ENCODE measurements around the gene DDX39A. TPM values are rescaled to one million over a fixed set of nuclear protein-coding genes. Genes with fewer than 3 reads are reported as not detected.
"Not testable (repeated sequence)": the region's sequence is repeated elsewhere in the genome, so short reads cannot be mapped to it uniquely, and the experiment has no call there.

The DDX39A gene
- total and polyA plus RNA-seq, 5 donors = 20.7 to 34.7 (median 30.3) TPM

- peak overlapping the region; percentile 59 for H3K27ac ChIP-seq (ENCODE audit: low read length)
- peaks cover 2% of the 10 kb centered on the region for H3K4me1 ChIP-seq (ENCODE audit: control insufficient read depth, insufficient read depth, low read length)
- intact Hi-C loops (cut with DNase I) = no loop called here
- ATAC-seq = peak in 1 of 2 donors; percentile 45
- no peaks in the 10 kb centered on the region for H3K9me3 ChIP-seq (ENCODE audit: control insufficient read depth, low read length)
- WGBS = 61% methylated on average over 19 of the region's 19 CpGs
- H3K4me3 ChIP-seq (ENCODE audit: low read length) = no peak overlapping the region
- no peak for DNase-seq
- H3K27me3 ChIP-seq (ENCODE audit: control insufficient read depth, insufficient read depth) = no peaks in the 10 kb centered on the region
Measured at GRCh38 chr19:14370169-14370939, 48.8 kb downstream of the DDX39A start.

GRCh38 chr19:14369399-14370168, 49.6 kb downstream of the DDX39A start:
- no peaks in the 10 kb centered on the region for H3K27me3 ChIP-seq (ENCODE audit: control insufficient read depth, insufficient read depth)
- peak in 2 of 3 donors; percentile 62 to 64 for DNase-seq
- peaks cover 2% of the 10 kb centered on the region for H3K4me1 ChIP-seq (ENCODE audit: control insufficient read depth, insufficient read depth, low read length)
- peak; percentile 41 to 71 for ATAC-seq
- no peaks in the 10 kb centered on the region for H3K9me3 ChIP-seq (ENCODE audit: control insufficient read depth, low read length)
- H3K27ac ChIP-seq (ENCODE audit: low read length) = peak overlapping the region; percentile 79
- intact Hi-C loops (cut with DNase I) = loop anchor here in 1 of 4 donors (10.0 kb wide), 1 partner anchor 45 kb away; the partner anchor contains the start of gene DDX39A
- H3K4me3 ChIP-seq (ENCODE audit: low read length) = no peak overlapping the region
- WGBS = 25% methylated on average over 19 of the region's 19 CpGs

DNA sequence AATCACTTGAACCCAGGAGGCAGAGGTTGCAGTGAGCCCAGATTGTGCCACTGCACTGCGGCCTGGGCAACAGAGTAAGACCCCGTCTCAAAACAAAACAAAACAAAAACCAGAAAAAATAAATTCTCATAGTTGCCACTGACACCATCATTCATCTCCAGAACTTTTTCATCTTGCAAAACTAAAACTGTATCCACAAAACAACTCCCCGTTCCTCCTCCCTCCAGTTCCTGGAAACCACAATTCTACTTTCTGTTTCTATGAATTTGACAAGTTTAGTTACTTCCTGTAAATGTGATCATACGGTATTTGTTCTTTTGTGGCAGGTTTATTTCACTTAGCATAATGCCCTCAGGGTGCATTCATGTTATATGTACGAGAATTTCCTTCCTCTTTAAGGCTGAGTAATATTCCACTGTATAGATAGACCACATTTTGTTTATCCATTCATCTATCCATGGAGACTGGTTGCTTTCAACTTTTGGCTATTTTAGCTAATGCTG, 51.1 kb downstream of the DDX39A start:
- 72% methylated on average over 5 of the region's 5 CpGs for WGBS
- no peaks in the 10 kb centered on the region for H3K9me3 ChIP-seq (ENCODE audit: control insufficient read depth, low read length)
- no peak overlapping the region for H3K27ac ChIP-seq (ENCODE audit: low read length)
- H3K27me3 ChIP-seq (ENCODE audit: control insufficient read depth, insufficient read depth) = no peaks in the 10 kb centered on the region
- intact Hi-C loops (cut with DNase I) = loop anchor here in 1 of 4 donors (10.0 kb wide), 1 partner anchor 47 kb away; the partner anchor contains the start of gene DDX39A
- ATAC-seq = no peak
- peaks cover 2% of the 10 kb centered on the region for H3K4me1 ChIP-seq (ENCODE audit: control insufficient read depth, insufficient read depth, low read length)
- H3K4me3 ChIP-seq (ENCODE audit: low read length) = no peak overlapping the region
- no peak for DNase-seq

DNA sequence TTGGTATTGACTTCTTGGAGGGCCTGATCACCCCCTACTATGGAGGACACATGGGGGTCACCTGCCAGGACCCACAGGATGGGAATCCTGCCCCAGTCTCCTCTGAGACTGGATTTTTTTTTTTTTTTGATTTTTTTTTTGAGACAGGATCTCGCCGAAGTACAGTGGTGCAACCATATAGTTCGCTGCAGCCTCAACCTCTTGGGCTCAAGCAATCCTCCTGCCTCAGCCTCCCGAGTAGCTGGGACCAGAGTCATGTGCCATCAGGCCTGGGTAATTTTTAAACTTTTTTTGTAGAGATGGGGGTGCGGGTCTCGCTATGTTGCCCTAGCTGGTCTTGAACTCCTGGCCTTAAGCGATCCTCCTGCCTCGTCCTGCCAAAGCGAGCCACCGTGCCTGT, 52.1 kb downstream of the DDX39A start:
- no peak overlapping the region for H3K4me3 ChIP-seq (ENCODE audit: low read length)
- DNase-seq = no peak
- 96% methylated on average over 10 of the region's 10 CpGs for whole genome bisulfite sequencing
- peaks cover 2% of the 10 kb centered on the region for H3K4me1 ChIP-seq (ENCODE audit: control insufficient read depth, insufficient read depth, low read length)
- no peak overlapping the region for H3K27ac ChIP-seq (ENCODE audit: low read length)
- intact Hi-C loops (cut with DNase I) = loop anchor here in 1 of 4 donors (10.0 kb wide), 1 partner anchor 48 kb away; the partner anchor contains the start of gene DDX39A
- no peaks in the 10 kb centered on the region for H3K9me3 ChIP-seq (ENCODE audit: control insufficient read depth, low read length)
- ATAC-seq = no peak
- no peaks in the 10 kb centered on the region for H3K27me3 ChIP-seq (ENCODE audit: control insufficient read depth, insufficient read depth)

GRCh38 chr19:14366529-14366928, 52.6 kb downstream of the DDX39A start:
- DNase-seq (peak; percentile 50 to 86 (median 81)), ATAC-seq (peak in 1 of 2 donors; percentile 40)
- intact Hi-C loops (cut with DNase I) = loop anchor here in 1 of 4 donors (10.0 kb wide), 1 partner anchor 48 kb away; the partner anchor contains the start of gene DDX39A
- H3K27me3 ChIP-seq (ENCODE audit: control insufficient read depth, insufficient read depth) = no peaks in the 10 kb centered on the region
- H3K27ac ChIP-seq (ENCODE audit: low read length) = no peak overlapping the region
- H3K4me1 ChIP-seq (ENCODE audit: control insufficient read depth, insufficient read depth, low read length) = peaks cover 2% of the 10 kb centered on the region
- H3K9me3 ChIP-seq (ENCODE audit: control insufficient read depth, low read length) = no peaks in the 10 kb centered on the region
- H3K4me3 ChIP-seq (ENCODE audit: low read length) = no peak overlapping the region
- WGBS = 48% methylated on average over 3 of the region's 3 CpGs

DNA sequence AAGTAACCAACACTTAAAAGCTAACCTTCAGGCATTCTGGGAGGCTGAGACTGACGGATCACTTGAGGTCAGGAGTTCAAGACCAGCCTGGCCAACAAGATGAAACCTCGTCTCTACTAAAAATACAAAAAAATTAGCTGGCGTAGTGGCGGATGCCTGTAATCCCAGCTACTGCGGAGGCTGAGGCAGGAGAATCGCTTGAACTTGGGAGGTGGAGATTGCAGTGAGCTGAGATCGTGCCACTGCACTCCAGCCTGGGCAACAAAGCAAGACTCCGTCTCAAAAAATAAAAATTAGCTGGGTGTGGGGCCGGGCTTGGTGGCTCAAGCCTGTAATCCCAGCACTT, 55.1 kb downstream of the DDX39A start:
- intact Hi-C loops (cut with DNase I) = loop anchor here in 1 of 4 donors (10.0 kb wide), 1 partner anchor 51 kb away; the partner anchor contains the start of gene DDX39A
- not testable (repeated sequence) for DNase-seq; H3K4me1 ChIP-seq (ENCODE audit: control insufficient read depth, insufficient read depth, low read length); H3K4me3 ChIP-seq (ENCODE audit: low read length); H3K27me3 ChIP-seq (ENCODE audit: control insufficient read depth, insufficient read depth); H3K9me3 ChIP-seq (ENCODE audit: control insufficient read depth, low read length); ATAC-seq
- H3K27ac ChIP-seq (ENCODE audit: low read length) = peak overlapping the region; percentile 23
- 66% methylated on average over 9 of the region's 9 CpGs for WGBS

- Histone ChIP-seq H3K4me1 (ENCODE audit: control insufficient read depth, insufficient read depth, low read length) (no peaks in the 10 kb centered on the region), H3K27ac (ENCODE audit: low read length) (peak overlapping the region; percentile 23), H3K4me3 (ENCODE audit: low read length) (peak overlapping the region; percentile 11), H3K27me3 (ENCODE audit: control insufficient read depth, insufficient read depth) (no peaks in the 10 kb centered on the region), H3K9me3 (ENCODE audit: control insufficient read depth, low read length) (no peaks in the 10 kb centered on the region)
- ATAC-seq (peak; percentile 81 to 88), DNase-seq (peak; percentile 80 to 92 (median 87))
- WGBS = 13% methylated on average over 35 of the region's 35 CpGs
- intact Hi-C loops (cut with DNase I) = loop anchor here in 1 of 4 donors (10.0 kb wide), 1 partner anchor 51 kb away; the partner anchor contains the start of gene DDX39A
Measured at GRCh38 chr19:14363183-14364097, 55.7 kb downstream of the DDX39A start.

DNA sequence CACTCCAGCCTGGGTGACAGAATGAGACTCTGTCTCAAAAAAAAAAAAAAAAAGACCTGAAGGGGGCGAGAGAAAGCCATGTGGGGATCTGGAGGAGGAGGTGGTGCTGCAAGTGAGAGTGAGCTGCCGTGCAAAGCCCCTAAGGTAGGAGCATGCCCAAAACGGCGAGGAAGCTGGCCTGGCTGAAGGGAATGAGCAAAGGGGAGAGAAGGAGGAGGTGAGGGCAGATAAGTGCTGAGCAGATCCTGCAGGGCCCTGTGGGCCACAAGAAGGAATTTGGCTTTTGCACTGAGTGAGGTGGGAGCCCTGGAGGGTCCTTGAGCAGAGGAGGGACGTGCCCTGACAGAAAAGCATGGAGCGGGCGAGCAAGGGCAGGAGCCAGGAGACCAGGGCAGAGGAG, 57.3 kb downstream of the DDX39A start:
- Histone ChIP-seq H3K4me1 (ENCODE audit: control insufficient read depth, insufficient read depth, low read length) (no peaks in the 10 kb centered on the region), H3K27ac (ENCODE audit: low read length) (no peak overlapping the region), H3K27me3 (ENCODE audit: control insufficient read depth, insufficient read depth) (no peaks in the 10 kb centered on the region), H3K4me3 (ENCODE audit: low read length) (no peak overlapping the region), H3K9me3 (ENCODE audit: control insufficient read depth, low read length) (no peaks in the 10 kb centered on the region)
- DNase-seq (peak in 1 of 3 donors; percentile 38), ATAC-seq (no peak)
- intact Hi-C loops (cut with DNase I) = loop anchor here in 1 of 4 donors (10.0 kb wide), 1 partner anchor 53 kb away; the partner anchor contains the start of gene DDX39A
- 61% methylated on average over 7 of the region's 7 CpGs for WGBS

Data from right cardiac atrium (tissue), 5 donors.